GM19351 (cell line): ENCODE results near the gene IGFBP7.

Source experiments
- ATAC-seq: cut with Tn5 transposase; IDR thresholded peaks from one replicate; pipeline ENCODE4 v1.9.1; 2021; ENCODE audit warnings: mild to moderate bottlenecking, moderate library complexity; ENCODE audit not compliant: unreplicated experiment

The IGFBP7 gene

GRCh38 chr4:57131849-57132742 lies 21.9 kb upstream of the IGFBP7 start:
- no peak for ATAC-seq

GRCh38 chr4:57129477-57129876 lies 19.3 kb upstream of the IGFBP7 start:
- ATAC-seq = no peak

- no peak for ATAC-seq
Observed at GRCh38 chr4:57127361-57127760, 17.2 kb upstream of the IGFBP7 start.

- ATAC-seq = no peak
Observed at GRCh38 chr4:57125996-57126395, 15.8 kb upstream of the IGFBP7 start.

- no peak for ATAC-seq
Observed at GRCh38 chr4:57124145-57124544, 14.0 kb upstream of the IGFBP7 start.

GRCh38 chr4:57122959-57123358 lies 12.8 kb upstream of the IGFBP7 start:
- ATAC-seq = no peak

- no peak for ATAC-seq
Observed at GRCh38 chr4:57119054-57119651, 9.0 kb upstream of the IGFBP7 start.

- ATAC-seq = no peak
Observed at GRCh38 chr4:57117491-57117890, 7.3 kb upstream of the IGFBP7 start.

- ATAC-seq = no peak
Observed at GRCh38 chr4:57116245-57116644, 6.1 kb upstream of the IGFBP7 start.

- ATAC-seq = no peak
Observed at GRCh38 chr4:57114973-57115372, 4.8 kb upstream of the IGFBP7 start.

- no peak for ATAC-seq
Observed at GRCh38 chr4:57113870-57114269, 3.7 kb upstream of the IGFBP7 start.

GRCh38 chr4:57110640-57111511 lies 691 bp upstream of the IGFBP7 start:
- peak; percentile 56 for ATAC-seq

GRCh38 chr4:57109411-57109846 lies 756 bp downstream of the IGFBP7 start:
- ATAC-seq = no peak

GRCh38 chr4:57106181-57106580 lies 4.0 kb downstream of the IGFBP7 start:
- no peak for ATAC-seq

- no peak for ATAC-seq
Observed at GRCh38 chr4:57104706-57105560, 5.3 kb downstream of the IGFBP7 start.

GRCh38 chr4:57103051-57103450 lies 7.1 kb downstream of the IGFBP7 start:
- ATAC-seq = no peak

GRCh38 chr4:57102050-57102624 lies 8.0 kb downstream of the IGFBP7 start:
- no peak for ATAC-seq

GRCh38 chr4:57100979-57101651 lies 9.1 kb downstream of the IGFBP7 start:
- no peak for ATAC-seq

- ATAC-seq = no peak
Observed at GRCh38 chr4:57099363-57099762, 10.8 kb downstream of the IGFBP7 start.

GRCh38 chr4:57098941-57099340 lies 11.2 kb downstream of the IGFBP7 start:
- no peak for ATAC-seq
